Measurements from ENCODE around the gene ADK.

The ADK gene

DNA sequence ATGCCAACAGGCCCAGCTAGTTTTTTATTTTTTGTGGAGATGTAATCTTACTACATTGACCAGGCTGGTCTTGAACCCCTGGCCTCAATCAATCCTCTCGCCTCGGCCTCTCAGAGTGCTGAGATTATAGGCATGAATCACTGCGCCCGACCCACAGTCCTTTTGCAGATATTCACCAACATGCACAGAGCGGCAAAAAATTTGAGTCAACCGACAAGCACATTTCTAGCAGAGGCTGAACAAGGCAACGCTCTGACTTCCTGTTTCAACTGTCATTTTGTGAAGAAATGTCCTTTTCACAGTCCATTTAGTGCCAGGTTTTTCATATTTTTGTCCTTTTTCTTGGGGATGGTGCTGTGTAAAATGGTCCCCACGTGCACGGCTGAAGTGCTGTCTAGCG, 604.3 kb downstream of the ADK start:
- DNase-seq, result no peak
